T-helper 22 cell (primary cell): ENCODE measurements around the gene PRICKLE4.

Source experiments
- DNase-seq: peaks from one replicate; pipeline ENCODE4 v3.0.0-alpha.2; 2020; ENCODE audit warnings: low read depth

The PRICKLE4 gene

GRCh38 chr6:41780551-41781365 is at the start of gene PRICKLE4:
PRICKLE4 (plus strand) TSS chr6:41780782; CDS start chr6:41783474, 2,692 bp downstream.
- DNase-seq: no peak

- DNase-seq: no peak
These were observed 49.0 kb upstream of the PRICKLE4 start for GRCh38 chr6:41731561-41732086.

GRCh38 chr6:41732149-41732548 is 48.4 kb upstream of the PRICKLE4 start:
- no peak for DNase-seq

GRCh38 chr6:41732591-41733359 is 47.8 kb upstream of the PRICKLE4 start:
- peak; percentile 53 for DNase-seq

- DNase-seq: no peak
These were observed 47.2 kb upstream of the PRICKLE4 start for GRCh38 chr6:41733360-41733706.

- DNase-seq: peak; percentile 63
These were observed 46.6 kb upstream of the PRICKLE4 start for GRCh38 chr6:41733707-41734665.

GRCh38 chr6:41734666-41735426 is 45.7 kb upstream of the PRICKLE4 start:
- peak; percentile 60 for DNase-seq

GRCh38 chr6:41735427-41736185 is 45.0 kb upstream of the PRICKLE4 start, which contains the start of gene TFEB:
TFEB (minus strand) TSS chr6:41735608; CDS start chr6:41691213, 44,395 bp downstream.
- DNase-seq: peak; percentile 83

- no peak for DNase-seq
These were observed 44.3 kb upstream of the PRICKLE4 start for GRCh38 chr6:41736186-41736733.

- DNase-seq: no peak
These were observed 43.6 kb upstream of the PRICKLE4 start for GRCh38 chr6:41736800-41737555.

- DNase-seq: no peak
These were observed 42.9 kb upstream of the PRICKLE4 start for GRCh38 chr6:41737591-41738130.

GRCh38 chr6:41739041-41739440 is 41.5 kb upstream of the PRICKLE4 start:
- DNase-seq: no peak

GRCh38 chr6:41740366-41741162 is 40.0 kb upstream of the PRICKLE4 start:
- no peak for DNase-seq

- DNase-seq: no peak
These were observed 38.7 kb upstream of the PRICKLE4 start for GRCh38 chr6:41741625-41742490.

- no peak for DNase-seq
These were observed 37.0 kb upstream of the PRICKLE4 start for GRCh38 chr6:41743406-41744235.

- DNase-seq: no peak
These were observed 36.3 kb upstream of the PRICKLE4 start for GRCh38 chr6:41744236-41744787.
